Ureter (tissue), 1 donor: ENCODE data around the gene NECAB2. TPM values are rescaled to one million over a fixed set of nuclear protein-coding genes. Genes with fewer than 3 reads are reported as not detected.
A peak's percentile ranks its signal among the peaks of the same experiment; 100 is the strongest.

ENCODE experiments used
- DNase-seq: peaks from one replicate; pipeline ENCODE4 v3.0.0-alpha.2; 2020; ENCODE audit warnings: low spot score
- total RNA-seq: library from RNA; stranded (reverse); gene quantifications from one replicate; pipeline ENCODE4 v1.2.4, GENCODE V29; 2023
- donor health status: DM: yes; HTN: yes; CAD: no.

NECAB2 gene
- total RNA-seq, 1 donor from 2014 or later, result not detected

- no peak for DNase-seq
Observed at GRCh38 chr16:83992624-83993023, 24.6 kb downstream of the NECAB2 start.

DNA sequence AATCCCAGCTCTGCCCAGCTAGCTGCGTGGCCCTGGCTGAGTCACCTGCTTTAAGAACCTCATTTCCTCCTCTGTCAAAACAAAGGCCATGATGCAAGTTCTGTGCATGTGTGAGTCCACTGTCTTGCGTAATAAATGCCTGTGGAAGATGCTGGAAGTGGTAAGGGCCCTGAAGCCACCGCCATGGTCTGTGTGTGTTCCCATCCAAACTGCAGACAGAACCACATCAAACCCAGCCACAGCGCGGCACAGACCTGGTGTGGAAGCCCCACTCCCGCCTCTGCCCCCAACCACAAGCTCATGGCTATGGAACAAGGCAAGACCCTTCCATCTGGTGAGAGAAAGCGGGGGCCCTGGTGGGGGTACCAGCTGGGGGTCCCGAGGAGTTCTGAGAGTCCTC, 26.0 kb downstream of the NECAB2 start:
- DNase-seq, result no peak

GRCh38 chr16:83994703-83995102, 26.7 kb downstream of the NECAB2 start:
- no peak for DNase-seq

DNA sequence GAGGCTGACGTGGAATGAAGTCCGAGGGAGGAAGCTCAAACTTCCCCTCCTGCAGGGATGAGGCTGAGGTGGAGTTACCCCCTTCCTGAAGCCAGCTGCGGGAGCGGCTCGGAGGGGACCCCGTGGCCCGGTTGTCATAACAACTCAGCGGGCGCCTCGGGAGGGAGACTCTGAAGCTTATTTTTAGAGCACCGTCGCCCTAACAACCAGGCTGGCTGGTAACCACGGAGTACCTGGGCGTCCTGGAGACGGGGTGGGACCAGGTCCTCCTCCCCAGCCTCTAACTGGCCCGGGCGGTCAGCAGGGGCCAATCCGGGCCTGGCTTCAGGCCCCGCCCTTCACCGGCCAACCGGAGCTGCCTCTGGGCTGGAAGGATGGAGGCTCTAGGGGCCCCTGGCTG, 27.7 kb downstream of the NECAB2 start:
- no peak for DNase-seq

DNA sequence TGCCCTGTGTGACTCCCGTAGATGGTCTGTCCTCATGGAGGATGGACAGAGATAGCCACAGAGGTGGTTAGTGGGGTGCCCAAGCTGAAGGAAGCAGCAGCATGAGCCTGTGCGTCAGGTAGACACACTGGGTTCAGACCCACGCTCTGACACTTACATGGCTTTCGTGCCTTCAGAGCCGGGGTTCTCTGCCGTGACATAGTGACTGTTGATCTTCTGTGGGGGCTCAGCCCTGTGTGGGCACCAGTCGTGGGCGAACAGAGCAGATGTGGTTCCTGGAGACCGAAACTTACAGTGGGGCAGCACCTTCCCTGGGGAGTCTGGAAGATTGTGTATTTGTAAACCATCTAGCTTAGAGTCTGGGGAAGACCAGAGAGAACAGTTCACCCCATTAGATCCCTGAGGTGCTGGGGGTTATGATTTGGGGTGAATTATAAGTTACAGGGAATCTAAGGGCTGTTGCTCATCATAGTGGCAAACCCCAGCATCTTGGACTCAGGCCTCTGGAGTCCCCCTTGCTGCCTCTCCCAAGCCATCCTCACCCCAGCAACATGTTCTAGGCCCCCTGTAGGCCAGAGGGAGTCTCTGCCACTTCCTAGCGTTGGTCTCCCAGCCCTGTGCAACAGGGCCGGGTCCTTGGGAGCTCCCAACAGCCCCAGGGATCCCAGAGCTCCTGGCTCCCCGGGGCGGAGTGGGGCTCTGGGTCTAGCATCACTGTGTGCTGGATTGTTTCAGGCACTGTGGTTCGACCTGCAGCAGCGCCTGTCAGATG, 28.6 kb downstream of the NECAB2 start:
- DNase-seq, result no peak

DNA sequence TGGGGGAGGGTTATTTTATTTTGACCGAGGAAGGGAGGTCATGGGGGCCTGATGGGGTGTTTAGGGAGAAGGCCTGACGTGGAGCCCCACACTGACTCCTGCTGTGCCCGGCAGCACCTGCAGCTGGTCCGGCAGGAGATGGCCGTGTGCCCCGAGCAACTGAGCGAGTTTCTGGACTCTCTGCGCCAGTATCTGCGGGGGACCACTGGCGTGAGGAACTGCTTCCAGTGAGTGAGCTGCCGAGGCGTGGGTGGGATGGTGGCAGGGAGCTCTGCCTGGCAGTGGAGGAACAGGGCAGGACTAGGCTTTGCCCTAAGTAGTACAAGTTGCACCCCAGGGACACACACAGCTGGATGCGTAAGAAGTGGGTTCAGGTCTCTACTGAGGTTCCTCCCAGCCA, 30.0 kb downstream of the NECAB2 start:
- no peak for DNase-seq

GRCh38 chr16:84000989-84001642, 33.1 kb downstream of the NECAB2 start:
- DNase-seq, result no peak

- DNase-seq, result no peak
Observed at GRCh38 chr16:84001726-84002125, 33.7 kb downstream of the NECAB2 start.

GRCh38 chr16:84003038-84003437, 35.0 kb downstream of the NECAB2 start:
- DNase-seq, result no peak

DNA sequence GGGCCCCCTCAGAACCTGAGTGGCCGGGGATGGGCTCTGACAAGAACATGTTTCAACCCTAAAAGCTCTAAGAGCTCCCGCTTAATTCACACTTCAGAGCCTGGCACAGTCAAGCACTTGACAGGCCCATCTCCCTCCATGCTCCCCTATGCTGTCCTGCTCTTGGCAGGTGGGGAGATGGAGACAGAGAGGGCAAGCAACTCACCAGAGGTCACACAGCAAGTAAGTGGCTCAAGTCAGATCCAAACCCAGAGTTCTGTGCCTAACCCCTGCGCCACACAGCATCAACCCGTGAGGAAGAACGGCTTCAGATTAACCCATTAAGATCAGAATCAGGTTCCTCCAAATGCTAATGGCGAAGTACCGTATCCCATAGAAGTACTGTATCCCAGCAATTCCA, 36.4 kb downstream of the NECAB2 start:
- DNase-seq, result no peak

- no peak for DNase-seq
Observed at GRCh38 chr16:84005391-84005790, 37.3 kb downstream of the NECAB2 start.

GRCh38 chr16:84007520-84007919, 39.5 kb downstream of the NECAB2 start:
- no peak for DNase-seq

GRCh38 chr16:84007965-84008364, 39.9 kb downstream of the NECAB2 start:
- DNase-seq, result no peak

GRCh38 chr16:84009282-84009681, 41.2 kb downstream of the NECAB2 start:
- no peak for DNase-seq

DNA sequence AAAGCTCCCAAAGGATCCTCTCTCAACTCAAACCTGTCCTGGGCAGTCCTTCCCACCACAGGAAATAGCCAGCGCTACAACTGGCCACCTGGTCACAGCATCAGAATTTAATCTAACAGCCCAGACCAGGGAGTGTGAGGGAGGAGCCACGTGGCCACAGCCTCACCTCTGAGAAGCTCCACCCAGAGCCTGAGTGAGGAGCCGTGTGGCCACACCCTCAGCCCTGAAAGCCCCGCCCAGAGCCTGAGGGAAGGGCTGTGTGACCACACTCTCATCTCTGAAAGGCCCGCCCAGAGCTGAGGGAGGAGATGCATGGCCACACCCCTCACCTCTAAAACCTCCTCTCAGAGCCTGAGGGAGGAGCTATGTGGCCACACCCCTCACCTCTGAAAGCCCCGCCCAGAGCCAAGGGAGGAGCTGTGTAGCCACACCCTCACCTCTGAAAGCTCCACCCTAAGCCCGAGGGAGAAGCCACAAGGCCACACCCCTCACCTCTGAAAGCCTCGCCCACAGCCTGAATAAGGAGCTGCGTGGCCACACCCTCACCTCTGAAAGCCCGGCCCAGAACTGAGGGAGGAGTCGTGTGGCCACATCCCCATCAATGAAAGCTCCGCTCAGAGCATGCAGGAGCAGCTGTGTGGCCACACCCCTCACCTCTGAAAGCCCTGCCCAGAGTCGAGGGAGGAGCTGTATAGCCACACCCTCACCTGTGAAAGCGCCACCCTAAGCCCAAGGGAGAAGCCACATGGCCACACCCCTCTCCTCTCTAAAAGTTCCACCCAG, 45.9 kb downstream of the NECAB2 start:
- peak; percentile 60 for DNase-seq

- DNase-seq, result no peak
Observed at GRCh38 chr16:84014570-84015327, 46.7 kb downstream of the NECAB2 start.

DNA sequence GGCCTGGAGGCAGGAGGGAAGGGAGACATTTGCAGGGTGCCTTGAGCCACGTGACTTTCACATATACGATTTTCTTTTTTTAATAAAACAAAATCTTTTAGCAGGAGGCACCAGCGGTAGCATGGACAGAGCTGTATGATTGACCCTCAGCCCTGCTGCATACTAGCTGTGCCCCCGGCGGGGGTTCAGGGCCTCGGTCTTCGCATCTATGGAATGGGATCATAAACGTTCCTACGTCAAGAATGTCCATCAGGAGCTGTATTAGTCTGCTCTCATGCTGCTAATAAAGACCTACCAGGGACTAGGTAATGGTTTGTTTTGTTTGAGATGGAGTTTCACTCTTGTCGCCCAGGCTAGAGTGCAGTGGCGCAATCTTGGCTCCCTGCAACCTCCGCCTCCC, 47.4 kb downstream of the NECAB2 start:
- DNase-seq, result no peak

DNA sequence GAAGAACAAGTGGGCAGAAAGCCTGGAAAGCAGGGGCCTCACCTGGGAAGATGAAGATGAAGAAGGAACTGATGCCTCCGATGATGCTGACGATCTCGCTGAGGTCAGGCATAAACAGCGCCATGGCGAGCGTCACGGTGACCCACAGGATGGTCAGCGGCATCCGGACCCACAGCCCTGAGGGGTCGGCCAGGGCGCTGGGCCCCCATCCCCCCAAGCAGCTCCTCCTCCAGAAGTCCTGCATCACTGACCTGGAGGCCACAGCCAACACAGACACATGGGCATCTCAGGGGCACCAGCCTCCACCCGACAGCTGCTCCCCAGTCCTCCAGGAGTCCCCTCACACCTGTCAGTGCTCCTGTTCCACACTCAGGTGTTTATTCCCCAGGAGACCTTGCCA, 48.4 kb downstream of the NECAB2 start:
- DNase-seq, result no peak

DNA sequence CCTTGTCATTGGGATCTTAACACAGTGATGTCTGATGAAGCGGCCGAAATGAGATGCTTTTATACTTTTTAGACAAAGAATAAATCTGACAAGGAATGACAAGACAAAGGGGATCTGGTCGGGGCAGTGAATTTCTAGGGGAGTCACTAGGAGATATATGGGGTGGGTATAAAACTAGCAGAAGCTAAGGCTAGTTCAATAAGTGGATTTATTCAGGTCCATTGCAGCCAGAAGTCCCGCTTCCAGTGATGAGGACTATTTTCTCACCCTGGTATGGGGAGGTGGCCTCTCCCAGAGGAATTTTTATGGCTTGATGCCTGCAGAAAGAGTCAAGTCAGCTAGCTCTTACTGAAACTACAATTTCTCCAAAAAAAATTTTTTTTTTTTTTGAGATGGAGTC, 50.7 kb downstream of the NECAB2 start:
- DNase-seq, result no peak

DNA sequence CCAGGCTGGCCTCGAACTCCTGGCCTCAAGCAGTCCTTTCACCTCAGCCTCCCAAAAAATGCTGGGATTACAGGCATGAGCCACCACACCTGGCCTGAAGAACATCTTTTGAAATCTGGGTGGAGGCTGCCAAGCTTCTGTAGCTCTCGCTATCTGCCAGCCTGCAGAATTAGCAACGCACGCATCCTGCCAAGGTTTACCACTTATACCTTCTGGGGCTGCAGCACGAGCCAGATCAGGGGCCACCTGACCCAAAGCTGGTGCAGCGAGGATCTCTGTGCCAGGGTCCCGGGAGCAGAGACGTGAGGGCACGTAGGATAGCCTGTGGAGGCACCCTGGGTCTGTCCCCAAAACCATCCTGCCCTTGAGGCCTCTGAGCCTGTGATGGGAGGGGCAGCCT, 52.3 kb downstream of the NECAB2 start:
- DNase-seq, result no peak

GRCh38 chr16:84021488-84021887, 53.4 kb downstream of the NECAB2 start:
- DNase-seq, result no peak

DNA sequence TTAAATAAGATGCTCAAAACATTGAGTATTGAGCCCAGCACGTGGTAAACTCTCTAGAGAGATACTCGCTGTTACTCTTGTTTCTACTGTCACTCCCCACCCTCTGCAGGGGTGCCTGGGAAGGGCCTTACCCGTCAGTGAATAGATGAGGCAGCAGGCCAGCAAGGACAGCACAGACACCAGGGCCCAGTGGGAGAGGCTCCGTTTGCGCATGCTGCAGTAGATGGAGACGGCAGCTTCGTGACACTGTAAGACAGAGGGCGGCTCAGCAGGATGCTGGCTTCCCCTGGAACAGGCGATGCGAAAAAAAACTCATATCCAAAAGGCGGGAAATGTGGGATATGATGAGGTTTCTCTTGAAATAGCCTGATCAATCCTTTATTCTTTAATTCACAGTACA, 54.6 kb downstream of the NECAB2 start:
- no peak for DNase-seq
